Adrenal gland (tissue), 5 donors: ENCODE measurements around the gene TFCP2L1.

Source experiments
- CTCF ChIP-seq, 6 experiments: fragments of 450-650 bp in 4 of 6; fragments of 200-600 bp in 2 of 6; sonication (generic) in 1 of 6; IDR thresholded peaks; 1 replicate in 5 of 6; 2 replicates in 1 of 6; pipeline versions ENCODE4 v1.5.1 to v1.8.0; 2016 to 2021; ENCODE audit warnings: antibody characterized with exemption in 6 of 6, mild to moderate bottlenecking in 2 of 6, moderate library complexity in 1 of 6
- POLR2A ChIP-seq, 2 donors: fragments of 450-650 bp; IDR thresholded peaks; one replicate each; pipeline ENCODE4 v1.6.1; 2017; ENCODE audit warnings: antibody characterized with exemption in 2 of 2, mild to moderate bottlenecking in 2 of 2, moderate library complexity in 1 of 2
- donor health status: DM: no; HTN: no; CAD: no.

GRCh38 chr2:121172456-121172855, 112.5 kb downstream of the TFCP2L1 start:
- no peak for TF ChIP-seq CTCF (IDR thresholded peaks at IDR 0.05)
- TF ChIP-seq POLR2A (IDR thresholded peaks at IDR 0.05) = no peak
